ENCODE data around the gene MPHOSPH9. TPM values are rescaled to one million over a fixed set of nuclear protein-coding genes. Genes with fewer than 3 reads are reported as not detected.

The MPHOSPH9 gene
- total and polyA plus RNA-seq, 11 donors: 6.0 to 32.3 (median 20.4) TPM

GRCh38 chr12:123231931-123232330 lies 1.0 kb downstream of the MPHOSPH9 start:
- intact Hi-C loops (cut with DNase I): loop anchor here in 9 of 10 donors (2.0 to 10.0 kb wide), 8 partner anchors 187 to 437 kb away; partner anchors contain the start of genes ARL6IP4 (in 3 of the 9) and OGFOD2 (in 3 of the 9)
- H3K27ac ChIP-seq: peak overlapping the region in 10 of 12 donors; percentile 84 to 96 (median 92)

GRCh38 chr12:123229051-123229450 lies 3.9 kb downstream of the MPHOSPH9 start:
- H3K27me3 ChIP-seq: no peaks in the 10 kb centered on the region
- no peaks in the 10 kb centered on the region for H3K9me3 ChIP-seq
- DNase-seq: no peak
- H3K27ac ChIP-seq: peak overlapping the region in 1 of 12 donors; percentile 63
- peak overlapping the region in 1 of 12 donors; percentile 42 for H3K4me3 ChIP-seq
- ATAC-seq: no peak
- TF ChIP-seq CTCF (IDR thresholded peaks at IDR 0.05) (no peak), POLR2A (IDR thresholded peaks at IDR 0.05) (no peak)
- intact Hi-C loops (cut with DNase I): no loop called here
- WGBS, 4 donors: 73 to 87% (median 81%) methylated on average over 3 of the region's 3 CpGs
- peaks cover 0 to 43% (median 14%) of the 10 kb centered on the region in 12 donors for H3K4me1 ChIP-seq
- peaks cover 0 to 21% (median 12%) of the 10 kb centered on the region in 9 donors for H3K36me3 ChIP-seq

More at GRCh38 chr12:123231931-123232330, 1.0 kb downstream of the MPHOSPH9 start:
- Histone ChIP-seq H3K4me3 (peak overlapping the region; percentile 42 to 97 (median 84)), H3K9me3 (no peaks in the 10 kb centered on the region), H3K27me3 (no peaks in the 10 kb centered on the region), H3K4me1 (peaks cover 0 to 63% (median 28%) of the 10 kb centered on the region in 12 donors), H3K36me3 (peaks cover 0 to 17% (median 7%) of the 10 kb centered on the region in 9 donors)
- ATAC-seq: no peak
- no peak for DNase-seq
- WGBS, 4 donors: 20 to 23% (median 22%) methylated on average over 5 of the region's 5 CpGs
- TF ChIP-seq CTCF (IDR thresholded peaks at IDR 0.05) (no peak), POLR2A (IDR thresholded peaks at IDR 0.05) (no peak)

GRCh38 chr12:123227581-123228258 lies 5.2 kb downstream of the MPHOSPH9 start:
- Histone ChIP-seq H3K4me3 (no peak overlapping the region), H3K27ac (no peak overlapping the region), H3K36me3 (peaks cover 0 to 26% (median 15%) of the 10 kb centered on the region in 9 donors), H3K27me3 (no peaks in the 10 kb centered on the region), H3K4me1 (peaks cover 0 to 40% (median 10%) of the 10 kb centered on the region in 12 donors), H3K9me3 (no peaks in the 10 kb centered on the region)
- intact Hi-C loops (cut with DNase I): no loop called here
- TF ChIP-seq CTCF (IDR thresholded peaks at IDR 0.05) (no peak), POLR2A (IDR thresholded peaks at IDR 0.05) (no peak)
- 60 to 75% (median 64%) methylated on average over 5 of the region's 5 CpGs for WGBS, 4 donors
- ATAC-seq (no peak), DNase-seq (no peak)

GRCh38 chr12:123225443-123225842 lies 7.5 kb downstream of the MPHOSPH9 start:
- WGBS, 4 donors: 79 to 85% (median 81%) methylated on average over 2 of the region's 2 CpGs
- Histone ChIP-seq H3K27me3 (no peaks in the 10 kb centered on the region), H3K9me3 (no peaks in the 10 kb centered on the region), H3K27ac (no peak overlapping the region), H3K4me1 (peaks cover 0 to 23% (median 0%) of the 10 kb centered on the region in 12 donors), H3K4me3 (no peak overlapping the region), H3K36me3 (peaks cover 0 to 49% (median 37%) of the 10 kb centered on the region in 9 donors)
- intact Hi-C loops (cut with DNase I): no loop called here
- no peak for TF ChIP-seq POLR2A (IDR thresholded peaks at IDR 0.05)
- TF ChIP-seq CTCF (IDR thresholded peaks at IDR 0.05): no peak
- ATAC-seq: no peak
- no peak for DNase-seq

Data from heart left ventricle (tissue), 16 donors.